Hippocampal formation (tissue), 2 donors: ENCODE data around the gene G3BP2.
"Not testable (repeated sequence)": the region's sequence is repeated elsewhere in the genome, so short reads cannot be mapped to it uniquely, and the experiment has no call there.

Experiments
- DNase-seq, 2 donors: peaks; one replicate each; lab custom pipeline; 2025; lab: John Stamatoyannopoulos, UW

G3BP2 gene

GRCh38 chr4:75673027-75673958 lies at the start of gene G3BP2:
Gene G3BP2, minus strand, starts transcription at chr4:75673411. Its CDS starts 11,386 bp downstream, at chr4:75662025.
- DNase-seq: peak; percentile 95 to 98

GRCh38 chr4:75722417-75722816 lies 49.2 kb upstream of the G3BP2 start:
- no peak for DNase-seq

DNA sequence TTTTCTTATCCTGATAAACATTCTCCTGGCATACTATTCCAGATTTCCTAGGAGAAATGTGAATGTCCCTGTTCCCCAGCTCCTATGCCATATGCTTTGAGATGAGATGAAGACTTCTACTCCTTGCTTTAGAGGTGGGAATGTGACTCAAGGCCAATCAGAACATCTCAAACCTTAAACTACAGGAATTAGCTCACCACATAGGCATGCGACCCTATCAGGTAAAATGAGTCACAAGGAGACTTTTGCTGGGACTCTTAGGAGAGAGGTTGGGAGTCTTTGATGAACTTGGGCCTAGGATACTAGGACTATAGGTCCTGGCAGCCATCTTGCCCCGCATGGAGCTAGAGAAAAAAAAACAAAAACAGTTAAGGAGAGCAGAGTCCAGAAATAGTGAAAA lies 45.3 kb upstream of the G3BP2 start:
- no peak for DNase-seq

GRCh38 chr4:75717408-75717807 lies 44.2 kb upstream of the G3BP2 start:
- no peak for DNase-seq

- DNase-seq: not testable (repeated sequence)
Measured at GRCh38 chr4:75716054-75716453, 42.8 kb upstream of the G3BP2 start.

DNA sequence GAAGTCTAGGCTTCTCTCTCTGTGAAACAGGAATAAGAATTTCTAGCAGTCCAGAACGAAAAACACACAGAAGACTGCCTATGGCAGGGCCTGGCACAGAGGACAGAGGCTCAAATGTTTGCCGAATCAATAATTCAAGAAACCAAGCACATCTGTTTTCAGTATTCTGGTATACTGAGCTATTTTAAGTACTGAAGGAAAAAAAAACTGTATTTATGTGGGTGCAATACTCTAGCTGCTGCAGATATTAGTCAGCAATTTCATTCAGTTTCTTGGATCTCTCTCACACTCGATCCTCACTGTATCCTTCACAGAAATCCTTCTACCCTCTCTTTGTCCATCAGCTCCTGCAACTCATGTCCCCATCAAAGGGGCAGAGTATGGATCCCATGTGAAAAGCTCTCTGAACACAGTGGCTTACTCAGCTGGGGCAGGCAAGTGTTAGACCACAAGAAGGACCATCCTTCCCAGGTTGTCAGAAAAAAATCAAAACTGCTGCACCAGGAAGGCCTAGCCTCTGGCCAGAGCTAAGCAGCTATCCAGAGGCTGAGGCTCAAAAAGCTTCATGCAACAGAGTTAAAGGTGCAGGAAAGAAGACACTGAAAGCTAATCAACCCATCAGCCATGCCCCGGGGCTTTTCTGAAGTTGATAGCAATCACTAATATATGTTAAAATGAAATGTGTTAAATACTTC lies 42.0 kb upstream of the G3BP2 start:
- DNase-seq: no peak

DNA sequence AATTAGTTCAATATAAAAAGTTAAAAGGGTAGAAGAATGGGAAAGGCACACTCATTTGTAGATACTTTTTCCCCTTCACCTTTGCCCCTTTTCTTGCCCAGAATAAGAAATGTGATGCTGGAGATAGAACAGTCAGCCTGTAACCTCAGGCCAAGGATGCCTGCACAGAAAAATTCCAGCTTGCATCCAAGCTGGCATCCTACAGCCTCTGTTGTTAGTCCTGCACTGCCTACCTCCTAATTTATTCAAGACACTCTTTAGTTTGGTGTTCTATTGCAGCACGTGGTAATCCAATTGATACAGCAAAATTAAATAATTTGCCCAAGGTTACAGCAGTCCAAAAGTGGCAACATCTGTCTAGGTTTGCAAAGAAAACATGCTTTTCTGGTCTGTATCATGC lies 41.5 kb upstream of the G3BP2 start:
- DNase-seq: no peak

- DNase-seq: no peak
Measured at GRCh38 chr4:75714011-75714410, 40.8 kb upstream of the G3BP2 start.

DNA sequence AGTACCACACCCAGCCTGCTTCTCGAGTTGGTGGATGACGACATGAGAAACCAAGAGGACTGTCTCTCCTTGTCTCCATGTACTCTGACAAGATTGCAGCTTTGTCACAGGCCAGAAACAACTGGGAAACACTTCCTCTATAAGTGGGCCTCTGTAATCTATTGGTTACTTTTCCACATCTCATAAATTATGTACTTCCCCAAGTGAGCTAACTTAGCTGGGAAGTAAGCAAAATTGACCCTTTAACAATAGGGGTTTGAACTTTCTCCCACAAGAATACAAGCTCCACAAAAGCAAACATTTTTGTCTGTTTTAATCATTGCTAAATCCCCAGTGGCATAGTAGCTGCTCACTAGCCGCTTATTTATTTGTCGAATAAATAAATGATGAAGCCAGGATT lies 37.0 kb upstream of the G3BP2 start:
- no peak for DNase-seq

- no peak for DNase-seq
Measured at GRCh38 chr4:75708218-75708691, 35.0 kb upstream of the G3BP2 start.

- no peak for DNase-seq
Measured at GRCh38 chr4:75705198-75705977, 32.2 kb upstream of the G3BP2 start.

GRCh38 chr4:75702919-75703411 lies 29.8 kb upstream of the G3BP2 start:
- no peak for DNase-seq

GRCh38 chr4:75699299-75699698 lies 26.1 kb upstream of the G3BP2 start:
- no peak for DNase-seq

DNA sequence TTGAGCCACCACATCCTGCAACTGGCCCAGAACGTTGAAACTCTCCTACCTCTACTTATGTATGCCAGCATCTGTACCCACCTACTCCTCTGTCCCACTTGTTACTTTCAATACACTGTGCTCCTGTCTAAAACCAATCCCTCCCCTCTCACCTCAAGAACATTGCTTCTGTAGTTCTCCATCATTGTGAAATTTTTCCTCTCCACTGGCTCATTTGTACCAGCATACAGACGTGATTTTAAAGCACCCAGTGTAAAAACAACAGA lies 25.7 kb upstream of the G3BP2 start:
- DNase-seq: no peak

DNA sequence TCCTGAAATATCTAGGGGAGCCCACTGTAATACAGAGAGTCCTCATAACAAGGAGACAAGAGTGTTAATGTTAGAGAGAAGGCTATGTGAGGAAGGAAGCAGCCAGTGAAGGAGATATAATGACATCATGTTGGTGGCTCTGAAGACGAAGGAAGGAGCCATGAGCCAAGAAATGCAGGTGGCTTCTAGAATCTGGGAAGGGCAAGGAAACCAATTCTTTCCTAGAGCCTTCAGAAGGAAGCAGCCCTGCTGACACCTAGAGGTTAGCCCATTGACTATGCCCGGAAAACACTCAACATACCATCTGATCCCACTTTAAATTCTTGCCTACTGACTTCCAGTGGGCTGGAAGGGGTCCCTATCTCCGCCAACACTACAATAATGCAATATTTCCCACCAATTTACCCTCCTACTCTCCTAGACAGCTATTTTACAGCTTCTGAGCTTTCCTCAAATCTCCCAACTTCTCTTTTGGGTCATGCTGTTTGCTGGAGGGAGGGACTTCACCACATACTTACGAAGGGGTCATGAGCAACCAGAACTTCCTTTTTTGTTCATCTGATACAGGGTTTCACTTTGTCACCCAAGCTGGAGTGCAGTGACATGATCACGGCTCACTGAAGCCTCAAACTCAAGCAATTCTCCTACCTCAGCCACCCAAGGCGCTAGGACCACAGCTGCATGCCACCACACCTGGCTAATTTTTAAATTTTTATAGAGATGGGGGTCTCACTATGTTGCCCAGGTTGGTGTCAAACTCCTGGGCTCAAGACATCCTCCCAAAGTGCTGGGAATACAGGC lies 25.2 kb upstream of the G3BP2 start:
- no peak for DNase-seq

DNA sequence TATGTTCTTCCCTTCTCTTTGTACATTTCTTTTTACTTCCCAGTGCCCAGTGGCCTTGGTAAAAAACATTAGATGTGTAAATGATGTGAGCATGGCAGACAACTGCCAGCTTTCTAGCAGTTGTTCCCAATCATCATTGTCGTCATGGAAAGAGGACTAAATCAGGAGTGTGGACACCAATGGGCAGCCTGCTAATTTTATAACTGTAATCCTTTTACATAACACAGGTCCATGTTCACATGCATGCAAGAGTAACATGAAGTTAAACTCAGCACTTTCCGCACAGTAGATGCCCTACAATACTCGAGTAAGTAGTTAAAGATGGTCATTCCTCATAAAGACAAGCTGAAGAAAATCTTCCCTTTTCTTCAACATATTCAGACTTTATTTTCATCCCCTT lies 23.4 kb upstream of the G3BP2 start:
- no peak for DNase-seq

DNA sequence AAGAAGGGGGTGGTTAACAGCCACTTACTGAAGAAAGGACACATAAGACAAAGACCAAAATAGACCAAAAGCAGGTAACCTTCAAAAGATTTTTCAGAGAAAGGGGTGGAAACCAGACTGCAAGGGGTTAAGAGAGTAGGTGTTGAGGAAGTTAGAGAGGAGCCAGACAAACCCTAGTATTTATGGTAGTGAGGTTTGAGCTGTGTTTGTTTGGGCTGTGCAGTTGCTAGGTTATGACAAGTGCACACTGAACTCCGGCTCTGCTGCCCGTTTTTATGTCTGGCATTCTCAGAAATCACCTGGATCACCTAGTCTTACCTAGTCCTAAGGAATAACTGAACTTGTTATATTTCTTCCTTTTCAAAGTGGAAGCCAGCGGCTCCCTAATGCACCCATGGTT lies 22.9 kb upstream of the G3BP2 start:
- DNase-seq: no peak

DNA sequence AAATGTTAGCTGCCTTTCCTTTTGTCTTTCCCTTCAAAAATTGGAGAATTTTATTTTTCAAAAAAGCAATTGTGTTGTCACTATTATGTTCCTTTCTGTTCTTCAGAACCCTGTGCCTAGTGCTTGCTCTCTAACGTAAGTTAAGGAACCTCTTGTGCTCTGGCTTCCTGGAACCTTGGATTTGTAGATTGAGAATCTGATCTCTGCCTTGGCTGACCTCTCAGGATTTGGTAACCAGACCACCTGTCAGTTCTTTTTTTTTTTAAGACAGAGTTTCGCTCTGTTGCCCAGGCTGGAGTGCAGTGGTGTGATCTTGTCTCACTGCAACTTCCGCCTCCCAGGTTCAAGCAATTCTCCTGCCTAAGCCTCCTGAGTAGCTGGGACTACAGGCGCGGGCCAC lies 18.9 kb upstream of the G3BP2 start:
- not testable (repeated sequence) for DNase-seq

GRCh38 chr4:75687125-75687524 lies 13.9 kb upstream of the G3BP2 start:
- not testable (repeated sequence) for DNase-seq

DNA sequence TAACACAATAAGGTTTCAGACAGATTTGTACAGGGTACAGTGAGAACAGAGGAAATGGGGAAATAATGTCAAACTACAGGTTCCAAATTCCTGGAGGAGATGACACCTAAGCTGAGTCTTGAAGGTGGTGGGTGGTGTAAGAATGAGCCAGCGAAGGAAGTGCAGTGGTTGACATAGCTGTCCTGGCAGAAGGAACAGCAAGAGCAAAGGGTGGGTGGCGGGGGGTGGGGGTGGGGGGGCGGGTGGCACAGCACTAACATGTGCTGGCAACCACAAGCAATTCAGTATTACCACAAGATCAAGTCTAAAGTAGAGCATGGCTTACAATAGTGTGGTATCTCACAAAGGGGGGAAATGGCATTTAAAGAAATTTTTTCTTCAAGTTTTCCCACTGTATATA lies 13.1 kb upstream of the G3BP2 start:
- DNase-seq: no peak

DNA sequence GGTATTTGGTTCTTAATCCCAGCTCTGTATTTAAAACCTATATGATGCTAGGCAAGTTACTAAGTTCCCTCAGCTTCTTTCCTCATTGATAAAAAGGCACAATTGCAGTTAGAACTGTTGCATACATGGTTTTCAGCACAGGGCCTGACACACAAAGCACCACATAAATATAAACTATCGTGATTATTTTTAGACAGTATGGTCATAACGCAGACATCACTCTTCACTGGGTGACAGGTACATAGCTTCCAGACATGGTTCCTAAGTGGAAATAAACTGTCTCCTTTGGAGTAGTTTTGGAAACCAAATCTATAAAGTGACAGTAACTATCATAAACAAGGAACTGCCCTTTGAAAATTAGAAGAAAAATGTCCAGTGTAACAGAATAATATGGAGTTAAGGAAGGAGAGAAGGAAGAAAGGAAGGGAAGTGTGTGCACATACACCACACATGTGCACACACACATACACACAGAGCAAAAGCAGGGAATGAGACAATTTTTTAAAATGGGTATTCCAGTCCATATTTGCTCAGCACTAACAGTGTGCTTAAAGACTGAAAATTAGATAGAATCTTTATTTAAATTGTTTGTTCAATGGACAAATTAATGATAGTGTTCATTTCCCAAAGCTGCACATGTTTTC lies 12.5 kb upstream of the G3BP2 start:
- no peak for DNase-seq
